Ishikawa (cell line): ENCODE results near the gene SCN8A.

Source experiments
- CEBPB ChIP-seq: IDR thresholded peaks from 2 replicates; pipeline ENCODE4 v1.6.1; 2012
- CREB1 ChIP-seq: IDR thresholded peaks from 2 replicates; pipeline ENCODE4 v1.6.1; 2012; ENCODE audit warnings: low read depth
- EP300 ChIP-seq: IDR thresholded peaks from 2 replicates; pipeline ENCODE4 v1.6.1; 2012; ENCODE audit warnings: borderline replicate concordance
- MAX ChIP-seq: IDR thresholded peaks from 2 replicates; pipeline ENCODE4 v1.6.1; 2012
- RAD21 ChIP-seq: IDR thresholded peaks from 2 replicates; pipeline ENCODE4 v1.6.1; 2012; ENCODE audit warnings: low read depth
- REST ChIP-seq: IDR thresholded peaks from 2 replicates; pipeline ENCODE4 v1.6.1; 2012; ENCODE audit warnings: low read depth, mild to moderate bottlenecking
- TAF1 ChIP-seq: IDR thresholded peaks from 2 replicates; pipeline ENCODE4 v1.6.1; 2012; ENCODE audit warnings: low read depth, mild to moderate bottlenecking
- TCF12 ChIP-seq: IDR thresholded peaks from 2 replicates; pipeline ENCODE4 v1.6.1; 2012; ENCODE audit warnings: low read depth
- TEAD4 ChIP-seq: IDR thresholded peaks from 2 replicates; pipeline ENCODE4 v1.6.1; 2012
- USF1 ChIP-seq: IDR thresholded peaks from 2 replicates; pipeline ENCODE4 v1.6.1; 2012
- ZBTB7A ChIP-seq: IDR thresholded peaks from 2 replicates; pipeline ENCODE4 v1.6.1; 2012; ENCODE audit warnings: low read depth

- TF ChIP-seq CREB1 (no peak), USF1 (no peak), TEAD4 (no peak), EP300 (no peak), ZBTB7A (no peak), MAX (no peak), REST (no peak), TCF12 (no peak), CEBPB (no peak), RAD21 (no peak), TAF1 (no peak)
Measured at GRCh38 chr12:51666696-51667095, 75.7 kb downstream of the SCN8A start.
